Measurements from ENCODE around the gene ADISSP.

Gene ADISSP

DNA sequence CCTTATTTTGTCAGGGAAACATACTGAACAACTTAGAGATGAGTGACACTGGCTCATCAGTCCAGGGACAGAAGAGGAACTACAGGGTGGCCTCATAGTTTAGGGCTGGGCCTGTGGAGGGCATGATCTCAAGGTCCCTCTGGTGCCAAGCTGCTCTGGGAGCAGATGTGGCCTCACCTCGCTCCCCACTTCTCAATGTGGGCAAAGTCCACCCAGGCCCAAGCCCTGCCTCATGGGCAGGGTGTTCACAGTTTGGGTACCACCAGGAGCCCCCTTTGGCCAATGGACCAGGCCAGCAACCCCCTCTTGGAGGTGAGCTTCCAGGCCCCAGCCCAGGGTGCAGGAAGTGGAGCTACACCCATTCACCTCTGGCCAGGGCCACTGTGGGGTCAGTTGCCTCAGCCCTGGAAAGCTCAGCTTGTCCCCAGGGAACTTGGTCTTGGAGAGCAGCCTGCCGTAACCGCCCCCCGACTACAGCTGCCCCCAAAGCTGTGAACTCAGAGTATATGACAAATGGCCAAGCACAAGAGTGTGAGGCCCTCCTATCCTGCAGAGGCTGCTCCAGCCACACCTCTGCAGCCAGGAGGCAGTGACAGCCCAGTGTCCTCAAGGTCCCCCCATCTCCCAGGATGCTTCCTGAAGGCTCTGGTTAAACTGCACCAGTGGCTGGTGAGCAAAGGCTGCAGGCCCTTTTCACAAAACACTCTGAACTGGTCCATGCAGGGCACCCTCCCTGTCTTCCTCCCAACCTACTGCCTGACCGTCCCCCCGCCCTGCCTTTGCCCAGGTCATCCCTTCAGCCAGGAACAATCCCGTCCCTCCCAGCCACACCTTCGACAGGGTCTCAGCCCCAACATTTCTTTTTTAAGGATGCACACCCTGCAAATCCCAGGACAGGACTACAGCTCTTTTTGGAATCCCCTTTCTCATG, 3.6 kb downstream of the ADISSP start:
- H3K9me3 ChIP-seq (ENCODE audit: control insufficient read depth, insufficient read depth, low read length) = no peaks in the 10 kb centered on the region
- H3K27me3 ChIP-seq (ENCODE audit: control insufficient read depth, insufficient read depth, low read length) = no peaks in the 10 kb centered on the region
- H3K4me1 ChIP-seq (ENCODE audit: control insufficient read depth, insufficient read depth, low read length) = peaks cover 12% of the 10 kb centered on the region
- H3K36me3 ChIP-seq (ENCODE audit: control insufficient read depth, insufficient read depth, low read length) = peaks cover 16% of the 10 kb centered on the region
- no peak overlapping the region for H3K4me3 ChIP-seq (ENCODE audit: low read depth, low read length)
- no peak overlapping the region for H3K27ac ChIP-seq (ENCODE audit: low read depth, low read length)
- no peak overlapping the region for H3K9ac ChIP-seq (ENCODE audit: low read depth, low read length)

DNA sequence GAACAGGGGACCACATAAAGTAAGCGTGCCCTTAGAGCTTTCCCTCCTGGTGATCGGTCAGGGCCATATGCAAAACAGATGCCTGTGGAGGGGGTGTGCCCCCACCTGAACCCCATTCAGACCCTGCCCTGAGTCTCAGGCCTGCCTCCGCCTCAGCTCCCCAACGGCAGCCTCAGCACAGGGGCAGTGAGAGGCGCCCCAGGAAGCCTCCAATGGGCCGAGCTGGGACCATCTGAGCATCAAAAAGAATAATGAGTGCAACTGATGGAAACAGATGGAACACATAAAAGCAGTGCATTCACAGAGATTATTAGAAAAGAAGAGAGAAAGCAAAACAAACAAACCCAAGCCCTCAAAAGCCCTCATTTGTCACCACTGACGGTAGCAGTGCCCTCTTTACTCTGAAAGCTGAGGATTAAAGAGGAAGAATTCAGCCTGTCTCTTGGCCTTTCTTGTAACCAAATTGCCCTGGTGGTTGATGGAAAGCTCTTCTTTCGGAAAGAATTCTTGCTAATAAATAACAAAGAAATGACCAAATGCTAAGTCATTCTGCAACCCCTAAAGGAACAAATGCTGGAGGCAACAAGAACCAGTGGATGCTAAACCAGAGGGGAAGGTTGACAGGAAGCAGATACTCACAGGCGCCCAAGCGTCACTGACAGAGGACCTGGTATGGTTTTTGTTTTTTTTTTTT, 6.8 kb downstream of the ADISSP start:
- H3K4me3 ChIP-seq (ENCODE audit: low read depth, low read length) = no peak overlapping the region
- H3K27ac ChIP-seq (ENCODE audit: low read depth, low read length) = no peak overlapping the region
- peaks cover 4% of the 10 kb centered on the region; the same call in 1 of the 2 replicates for H3K4me1 ChIP-seq (ENCODE audit: control insufficient read depth, insufficient read depth, low read length)
- H3K36me3 ChIP-seq (ENCODE audit: control insufficient read depth, insufficient read depth, low read length) = peaks cover 31% of the 10 kb centered on the region
- H3K9me3 ChIP-seq (ENCODE audit: control insufficient read depth, insufficient read depth, low read length) = no peaks in the 10 kb centered on the region
- H3K27me3 ChIP-seq (ENCODE audit: control insufficient read depth, insufficient read depth, low read length) = no peaks in the 10 kb centered on the region
- no peak overlapping the region for H3K9ac ChIP-seq (ENCODE audit: low read depth, low read length)

DNA sequence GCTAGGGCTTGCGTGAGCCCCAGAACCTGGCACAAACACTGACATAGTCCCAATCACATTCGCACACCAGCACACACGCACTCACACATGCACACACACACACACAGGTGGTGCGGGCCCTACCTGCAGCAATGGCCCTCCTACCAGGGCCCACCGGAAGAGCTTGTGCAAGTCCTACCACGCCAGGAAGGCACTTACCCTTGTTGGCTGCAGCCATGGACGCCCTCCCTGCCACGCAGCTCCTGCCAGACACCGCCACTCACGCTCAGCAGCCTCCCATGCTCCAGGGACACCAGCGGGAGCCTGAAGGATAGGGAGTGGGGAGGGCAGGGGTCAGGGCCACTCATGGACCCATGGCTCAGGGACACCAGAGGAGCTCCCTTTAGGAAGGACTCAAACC, 7.7 kb downstream of the ADISSP start:
- H3K4me1 ChIP-seq (ENCODE audit: control insufficient read depth, insufficient read depth, low read length) = peaks cover 4% of the 10 kb centered on the region; the same call in 1 of the 2 replicates
- H3K27ac ChIP-seq (ENCODE audit: low read depth, low read length) = no peak overlapping the region
- H3K36me3 ChIP-seq (ENCODE audit: control insufficient read depth, insufficient read depth, low read length) = peaks cover 40% of the 10 kb centered on the region
- H3K9me3 ChIP-seq (ENCODE audit: control insufficient read depth, insufficient read depth, low read length) = no peaks in the 10 kb centered on the region
- no peak overlapping the region for H3K9ac ChIP-seq (ENCODE audit: low read depth, low read length)
- no peak overlapping the region for H3K4me3 ChIP-seq (ENCODE audit: low read depth, low read length)
- no peaks in the 10 kb centered on the region for H3K27me3 ChIP-seq (ENCODE audit: control insufficient read depth, insufficient read depth, low read length)

DNA sequence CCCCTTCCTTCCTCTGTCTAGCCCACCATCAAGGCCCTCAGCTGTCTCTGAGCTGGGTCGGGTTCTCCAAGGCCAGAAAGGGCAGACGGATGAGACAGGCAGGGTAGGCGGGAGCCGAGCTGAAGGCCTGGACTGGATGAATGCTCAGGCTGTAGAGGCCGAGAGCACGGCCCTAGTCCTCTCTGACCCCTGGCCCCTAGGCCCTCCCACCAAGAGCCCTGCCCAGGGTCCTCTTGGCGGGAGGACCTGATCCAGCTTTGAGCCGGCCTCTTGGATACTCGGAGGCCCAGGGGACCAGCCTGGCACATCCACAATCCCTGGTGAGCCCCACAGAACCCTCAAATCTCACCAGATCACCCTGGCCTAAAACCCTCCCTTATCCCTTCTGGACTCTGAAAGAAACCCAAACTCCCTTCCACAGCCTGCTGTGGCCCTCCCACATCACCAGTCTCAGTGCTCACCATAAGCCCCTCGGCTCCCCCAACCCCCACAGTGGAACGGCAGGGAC, 8.2 kb downstream of the ADISSP start:
- Histone ChIP-seq H3K9ac (ENCODE audit: low read depth, low read length) (no peak overlapping the region), H3K4me1 (ENCODE audit: control insufficient read depth, insufficient read depth, low read length) (peaks cover 4% of the 10 kb centered on the region; the same call in 1 of the 2 replicates), H3K27me3 (ENCODE audit: control insufficient read depth, insufficient read depth, low read length) (no peaks in the 10 kb centered on the region)

DNA sequence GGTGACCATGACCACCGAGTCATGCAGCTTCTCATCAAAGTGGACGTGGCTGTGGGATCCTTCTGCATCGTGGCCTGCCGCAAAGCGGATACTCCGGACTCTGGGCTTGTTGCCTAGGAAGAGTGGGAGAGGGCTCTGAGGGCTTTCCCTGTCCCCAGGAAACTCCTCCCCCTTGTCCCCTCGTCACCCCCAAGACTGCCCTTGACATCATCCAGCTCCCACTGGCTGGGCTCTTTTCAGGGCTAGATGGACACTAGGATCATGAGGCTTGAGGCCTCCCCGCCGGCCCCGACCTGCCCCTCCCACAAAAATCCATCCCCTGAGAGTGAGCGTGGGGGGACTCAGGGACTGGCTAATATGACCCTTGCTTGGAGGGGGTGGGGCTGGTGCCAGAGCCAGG, 9.0 kb downstream of the ADISSP start:
- no peak overlapping the region for H3K9ac ChIP-seq (ENCODE audit: low read depth, low read length)

More for the DNA sequence above, 8.2 kb downstream of the ADISSP start:
- Histone ChIP-seq H3K36me3 (ENCODE audit: control insufficient read depth, insufficient read depth, low read length) (peaks cover 40% of the 10 kb centered on the region), H3K27ac (ENCODE audit: low read depth, low read length) (no peak overlapping the region), H3K9me3 (ENCODE audit: control insufficient read depth, insufficient read depth, low read length) (no peaks in the 10 kb centered on the region), H3K4me3 (ENCODE audit: low read depth, low read length) (no peak overlapping the region)

DNA sequence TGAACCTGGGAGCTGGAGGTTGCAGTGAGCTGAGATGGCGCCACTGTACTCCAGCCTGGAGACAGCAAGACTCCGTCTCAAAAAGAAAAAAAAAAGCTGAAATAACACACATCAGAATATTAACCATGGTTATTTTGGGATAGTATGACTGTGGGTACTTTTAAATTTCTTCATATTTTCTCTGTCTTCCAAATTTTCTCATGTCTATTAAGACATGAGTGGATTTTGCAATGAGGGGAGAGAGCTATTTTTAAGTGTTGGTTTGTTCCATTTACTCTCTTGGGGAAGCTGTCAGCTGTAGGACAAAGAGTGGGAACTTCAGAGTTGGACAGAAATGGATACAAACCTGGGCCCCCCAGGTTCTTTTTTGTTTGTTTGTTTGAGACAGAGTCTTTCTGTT, 10.3 kb downstream of the ADISSP start:
- no peak overlapping the region for H3K27ac ChIP-seq (ENCODE audit: low read depth, low read length)
- peaks cover 39% of the 10 kb centered on the region for H3K36me3 ChIP-seq (ENCODE audit: control insufficient read depth, insufficient read depth, low read length)
- no peak overlapping the region for H3K9ac ChIP-seq (ENCODE audit: low read depth, low read length)
- H3K4me1 ChIP-seq (ENCODE audit: control insufficient read depth, insufficient read depth, low read length) = peaks cover 8% of the 10 kb centered on the region
- H3K9me3 ChIP-seq (ENCODE audit: control insufficient read depth, insufficient read depth, low read length) = no peaks in the 10 kb centered on the region
- H3K4me3 ChIP-seq (ENCODE audit: low read depth, low read length) = no peak overlapping the region
- peaks cover 4% of the 10 kb centered on the region; the same call in 1 of the 2 replicates for H3K27me3 ChIP-seq (ENCODE audit: control insufficient read depth, insufficient read depth, low read length)

More for the DNA sequence above, 9.0 kb downstream of the ADISSP start:
- Histone ChIP-seq H3K4me3 (ENCODE audit: low read depth, low read length) (no peak overlapping the region), H3K27me3 (ENCODE audit: control insufficient read depth, insufficient read depth, low read length) (no peaks in the 10 kb centered on the region), H3K27ac (ENCODE audit: low read depth, low read length) (no peak overlapping the region), H3K9me3 (ENCODE audit: control insufficient read depth, insufficient read depth, low read length) (no peaks in the 10 kb centered on the region), H3K36me3 (ENCODE audit: control insufficient read depth, insufficient read depth, low read length) (peaks cover 40% of the 10 kb centered on the region), H3K4me1 (ENCODE audit: control insufficient read depth, insufficient read depth, low read length) (peaks cover 4% of the 10 kb centered on the region; the same call in 1 of the 2 replicates)

DNA sequence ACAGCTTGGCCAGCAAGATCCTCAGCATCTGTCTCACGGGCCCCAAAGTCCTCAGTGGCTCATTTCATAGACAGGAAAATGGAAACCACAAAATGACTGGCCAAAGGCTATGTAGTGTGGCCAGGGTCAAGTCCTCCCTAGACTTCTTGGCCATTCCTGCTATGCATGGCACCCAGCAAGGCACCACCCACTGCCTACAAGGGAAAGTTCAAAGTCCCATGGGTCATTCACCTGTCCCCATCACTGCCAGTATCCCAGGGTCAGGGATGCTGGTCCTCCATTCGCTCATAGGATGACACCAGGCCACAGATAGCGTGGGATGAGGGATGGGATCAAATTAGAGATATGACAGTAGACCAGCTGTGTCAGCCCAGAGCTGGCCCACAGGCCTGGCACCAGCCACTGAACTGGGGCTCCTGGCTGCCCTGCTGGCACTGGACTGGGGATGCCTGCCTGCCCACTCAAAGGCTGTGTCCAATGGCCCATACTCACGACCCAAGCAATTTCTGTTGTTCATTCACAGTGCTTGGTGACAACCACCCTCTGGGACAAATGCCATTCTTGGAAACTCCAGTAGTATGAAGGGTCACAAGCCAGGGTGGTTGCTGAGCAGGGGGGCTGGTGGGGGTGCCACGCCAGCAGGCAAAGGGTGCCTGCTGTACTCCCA, 11.6 kb downstream of the ADISSP start:
- Histone ChIP-seq H3K4me3 (ENCODE audit: low read depth, low read length) (no peak overlapping the region), H3K36me3 (ENCODE audit: control insufficient read depth, insufficient read depth, low read length) (peaks cover 31% of the 10 kb centered on the region), H3K9ac (ENCODE audit: low read depth, low read length) (no peak overlapping the region), H3K27me3 (ENCODE audit: control insufficient read depth, insufficient read depth, low read length) (peaks cover 13% of the 10 kb centered on the region), H3K9me3 (ENCODE audit: control insufficient read depth, insufficient read depth, low read length) (no peaks in the 10 kb centered on the region), H3K27ac (ENCODE audit: low read depth, low read length) (no peak overlapping the region), H3K4me1 (ENCODE audit: control insufficient read depth, insufficient read depth, low read length) (peaks cover 9% of the 10 kb centered on the region)

DNA sequence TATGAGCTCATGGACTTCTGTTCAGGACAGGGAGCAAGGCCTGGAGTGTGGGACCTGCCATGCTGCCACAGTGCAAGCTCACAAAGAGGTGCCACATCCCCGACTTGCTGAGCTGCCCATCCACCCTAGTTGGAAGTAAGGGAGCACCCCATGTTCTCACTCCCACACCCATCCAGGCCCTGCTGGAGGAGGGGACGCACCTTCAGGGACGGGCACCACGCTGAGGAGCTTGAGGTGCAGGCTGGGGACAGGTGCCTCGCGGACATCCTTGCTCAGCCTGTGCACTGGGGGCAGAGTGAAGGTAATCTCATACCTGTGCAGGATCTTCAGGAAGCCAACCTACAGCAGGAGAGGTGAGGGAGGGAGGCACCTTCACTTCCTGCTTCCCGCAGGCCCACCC, 12.3 kb downstream of the ADISSP start:
- peaks cover 31% of the 10 kb centered on the region for H3K36me3 ChIP-seq (ENCODE audit: control insufficient read depth, insufficient read depth, low read length)
- no peak overlapping the region for H3K4me3 ChIP-seq (ENCODE audit: low read depth, low read length)
- H3K27me3 ChIP-seq (ENCODE audit: control insufficient read depth, insufficient read depth, low read length) = peaks cover 20% of the 10 kb centered on the region
- no peak overlapping the region for H3K9ac ChIP-seq (ENCODE audit: low read depth, low read length)
- peaks cover 11% of the 10 kb centered on the region for H3K4me1 ChIP-seq (ENCODE audit: control insufficient read depth, insufficient read depth, low read length)
- no peaks in the 10 kb centered on the region for H3K9me3 ChIP-seq (ENCODE audit: control insufficient read depth, insufficient read depth, low read length)
- no peak overlapping the region for H3K27ac ChIP-seq (ENCODE audit: low read depth, low read length)

DNA sequence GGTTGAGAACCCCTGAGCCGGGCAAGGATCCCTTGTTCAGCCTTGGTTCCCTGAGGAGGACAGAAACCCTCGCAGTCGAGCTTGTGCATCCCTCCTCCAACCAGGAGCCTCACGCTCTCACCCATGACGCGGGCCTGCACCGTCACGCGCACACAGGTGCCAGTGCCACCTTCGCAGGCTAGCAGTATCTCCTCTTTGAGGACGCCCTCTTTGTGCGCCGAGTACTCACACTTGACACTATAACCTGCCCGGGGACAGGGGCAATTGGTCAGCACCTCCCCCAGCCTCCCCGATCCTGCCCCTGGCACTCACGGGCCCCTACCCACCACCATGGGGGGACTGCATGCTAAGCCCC, 13.3 kb downstream of the ADISSP start:
- H3K27ac ChIP-seq (ENCODE audit: low read depth, low read length) = no peak overlapping the region
- H3K9ac ChIP-seq (ENCODE audit: low read depth, low read length) = no peak overlapping the region
- peaks cover 29% of the 10 kb centered on the region for H3K27me3 ChIP-seq (ENCODE audit: control insufficient read depth, insufficient read depth, low read length)
- no peak overlapping the region for H3K4me3 ChIP-seq (ENCODE audit: low read depth, low read length)
- no peaks in the 10 kb centered on the region for H3K9me3 ChIP-seq (ENCODE audit: control insufficient read depth, insufficient read depth, low read length)
- peaks cover 25% of the 10 kb centered on the region for H3K36me3 ChIP-seq (ENCODE audit: control insufficient read depth, insufficient read depth, low read length)
- peaks cover 15% of the 10 kb centered on the region for H3K4me1 ChIP-seq (ENCODE audit: control insufficient read depth, insufficient read depth, low read length)

DNA sequence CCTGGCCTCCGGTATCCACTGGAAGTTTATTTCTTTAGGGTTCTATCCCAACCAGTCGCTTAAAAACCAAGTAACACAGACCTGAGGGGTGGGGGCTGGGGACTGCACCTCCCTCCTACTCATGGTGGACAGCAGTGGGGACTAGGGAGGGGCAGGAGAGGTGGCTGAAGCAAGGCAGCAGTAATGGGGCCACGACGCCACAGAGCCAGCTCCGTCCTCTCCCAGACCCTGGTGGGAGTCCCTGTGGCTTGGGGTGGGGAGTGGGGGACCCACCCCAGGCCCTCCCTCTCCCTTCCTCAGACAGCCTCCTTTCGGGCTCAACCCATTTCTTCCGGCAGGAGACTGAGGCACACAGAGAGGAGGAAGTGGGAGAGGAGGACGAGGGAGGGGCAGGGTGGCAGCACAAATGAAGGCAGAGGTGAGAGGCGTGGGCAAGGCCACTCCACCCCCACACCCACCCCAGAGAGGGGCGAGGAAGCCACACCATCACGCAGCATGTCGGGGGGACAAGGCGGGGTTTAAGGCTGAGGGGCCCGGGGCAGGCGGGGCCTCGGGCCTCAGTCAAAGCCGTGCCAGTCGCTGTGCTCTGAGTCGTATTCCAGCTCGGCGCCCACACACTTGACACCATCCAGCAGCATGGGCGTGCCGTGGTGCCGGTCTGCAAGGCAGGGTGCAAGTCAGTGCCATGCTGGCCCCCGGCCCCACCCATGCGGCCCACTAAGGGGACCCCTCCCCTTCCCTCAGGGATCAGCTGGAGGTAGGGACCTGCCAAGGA, 13.9 kb downstream of the ADISSP start:
- Histone ChIP-seq H3K4me3 (ENCODE audit: low read depth, low read length) (no peak overlapping the region), H3K36me3 (ENCODE audit: control insufficient read depth, insufficient read depth, low read length) (peaks cover 24% of the 10 kb centered on the region; the same call in 1 of the 2 replicates), H3K27ac (ENCODE audit: low read depth, low read length) (no peak overlapping the region), H3K9me3 (ENCODE audit: control insufficient read depth, insufficient read depth, low read length) (no peaks in the 10 kb centered on the region), H3K27me3 (ENCODE audit: control insufficient read depth, insufficient read depth, low read length) (peaks cover 35% of the 10 kb centered on the region), H3K9ac (ENCODE audit: low read depth, low read length) (no peak overlapping the region), H3K4me1 (ENCODE audit: control insufficient read depth, insufficient read depth, low read length) (peaks cover 15% of the 10 kb centered on the region)
